Caco-2 (cell line): ENCODE results near the gene APOM. TPM values are rescaled to one million over a fixed set of nuclear protein-coding genes. Genes with fewer than 3 reads are reported as not detected.

Experiments
- BruUV-seq: library from RNA; stranded (reverse); fragments of 400-500 nt; replicated peaks from 2 replicates; lab custom pipeline; 2021; lab: Mats Ljungman, UMichigan
- CTCF ChIA-PET: fragments of 300-600 bp; sonication (Branson Sonifier 250); formaldehyde crosslinking; loops from one replicate; lab custom pipeline; 2022; ENCODE audit warnings: antibody characterized with exemption; lab: Charles Lee
- POLR2A ChIA-PET: fragments of 300-600 bp; sonication (Branson Sonifier 250); formaldehyde crosslinking; loops from one replicate; lab custom pipeline; 2022; ENCODE audit warnings: antibody characterized with exemption; lab: Charles Lee
- DNase-seq, 2 experiments: peaks; one replicate each; pipeline versions ENCODE4 v3.0.0 to v3.0.0-alpha.2; 2020 to 2022
- H3K27me3 ChIP-seq: replicated peaks from 2 replicates; pipeline ENCODE4 v1.6.0; 2011; ENCODE audit warnings: low read length; ENCODE audit not compliant: control insufficient read depth, insufficient read depth
- H3K36me3 ChIP-seq: 2 replicates; pipeline ENCODE4 v1.5.1; 2011; ENCODE audit warnings: low read length; ENCODE audit not compliant: control insufficient read depth, insufficient read depth
- H3K4me1 ChIP-seq: fragments of 250-450 bp; sonication (Bioruptor Pico); 2 replicates; pipeline ENCODE4 v1.5.1; 2020; ENCODE audit warnings: mild to moderate bottlenecking
- H3K4me3 ChIP-seq: 2 replicates; pipeline ENCODE4 v1.5.1; 2011; ENCODE audit warnings: low read depth, mild to moderate bottlenecking, control low read depth, low read length
- H3K9me3 ChIP-seq: fragments of 250-450 bp; sonication (Bioruptor Pico); 2 replicates; pipeline ENCODE4 v1.5.1; 2020; ENCODE audit warnings: mild to moderate bottlenecking, moderate library complexity
- H3K27ac Mint-ChIP-seq: one replicate; pipeline ENCODE4 v1.8.0; 2022; ENCODE audit warnings: mixed read lengths; ENCODE audit not compliant: unreplicated experiment
- H3K27me3 Mint-ChIP-seq: one replicate; pipeline ENCODE4 v1.8.0; 2022; ENCODE audit warnings: mixed read lengths; ENCODE audit not compliant: insufficient read depth, unreplicated experiment
- H3K36me3 Mint-ChIP-seq: one replicate; pipeline ENCODE4 v1.8.0; 2022; ENCODE audit warnings: mild to moderate bottlenecking, mixed read lengths; ENCODE audit not compliant: insufficient read depth, unreplicated experiment
- H3K4me1 Mint-ChIP-seq: one replicate; pipeline ENCODE4 v1.8.0; 2022; ENCODE audit warnings: low read depth, mixed read lengths; ENCODE audit not compliant: unreplicated experiment
- H3K4me3 Mint-ChIP-seq: one replicate; pipeline ENCODE4 v1.8.0; 2022; ENCODE audit warnings: mild to moderate bottlenecking, moderate library complexity, mixed read lengths; ENCODE audit not compliant: unreplicated experiment
- H3K9me3 Mint-ChIP-seq: one replicate; pipeline ENCODE4 v1.8.0; 2022; ENCODE audit warnings: mixed read lengths; ENCODE audit not compliant: unreplicated experiment
- CTCF ChIP-seq, 2 experiments: fragments of 200-600 bp in 1 of 2; IDR thresholded peaks; 1 replicate in 1 of 2; 2 replicates in 1 of 2; pipeline versions ENCODE4 v1.5.1 to v1.8.0; 2011 to 2022; ENCODE audit warnings: antibody characterized with exemption in 1 of 2, control low read depth in 1 of 2, inconsistent platforms in 1 of 2, low read depth in 1 of 2, low read length in 1 of 2, mild to moderate bottlenecking in 1 of 2, moderate library complexity in 1 of 2; ENCODE audit not compliant: insufficient read depth in 1 of 2, severe bottlenecking in 1 of 2, unreplicated experiment in 1 of 2
- intact Hi-C: fragments of 100-400 bp; cut with micrococcal nuclease; formaldehyde crosslinking; loops from one replicate; pipeline ENCODE4 v1.10.0; 2022; ENCODE audit not compliant: unreplicated experiment
- total RNA-seq: library from RNA; stranded (reverse); gene quantifications from 2 replicates; pipeline ENCODE4 v1.2.3, GENCODE V29; 2022

APOM gene
- total RNA-seq, 1 experiment from 2014 or later: 15.8 TPM

GRCh38 chr6:31640612-31641011 is 15.1 kb upstream of the APOM start:
- no peak for DNase-seq
- Mint-ChIP-seq H3K27me3 (no peaks in the 10 kb centered on the region), H3K36me3 (peaks cover 87% of the 10 kb centered on the region), H3K9me3 (no peaks in the 10 kb centered on the region), H3K4me3 (no peak overlapping the region), H3K4me1 (no peaks in the 10 kb centered on the region), H3K27ac (no peak overlapping the region)
- Histone ChIP-seq H3K27me3 (no peaks in the 10 kb centered on the region), H3K4me1 (no peaks in the 10 kb centered on the region), H3K4me3 (no peak overlapping the region), H3K36me3 (peaks cover 8% of the 10 kb centered on the region), H3K9me3 (no peaks in the 10 kb centered on the region)
- no peak for TF ChIP-seq CTCF (IDR thresholded peaks at IDR 0.05; ENCODE audit: insufficient read depth in 1 of 2, low read depth in 1 of 2, low read length in 1 of 2, severe bottlenecking in 1 of 2, unreplicated experiment in 1 of 2)
- ChIA-PET CTCF (no interaction called here), POLR2A (no interaction called here)
- intact Hi-C loops: no loop called here
- BruUV-seq: TSS peak; percentile 76

- ChIA-PET POLR2A (no interaction called here), CTCF (no interaction called here)
- DNase-seq: no peak
- Histone ChIP-seq H3K9me3 (no peaks in the 10 kb centered on the region), H3K4me1 (no peaks in the 10 kb centered on the region), H3K4me3 (no peak overlapping the region), H3K27me3 (no peaks in the 10 kb centered on the region), H3K36me3 (peaks cover 8% of the 10 kb centered on the region)
- no peak overlapping the region for H3K27ac Mint-ChIP-seq
- H3K4me3 Mint-ChIP-seq: no peak overlapping the region
- no peaks in the 10 kb centered on the region for H3K27me3 Mint-ChIP-seq
- TF ChIP-seq CTCF (IDR thresholded peaks at IDR 0.05; ENCODE audit: insufficient read depth in 1 of 2, low read depth in 1 of 2, low read length in 1 of 2, severe bottlenecking in 1 of 2, unreplicated experiment in 1 of 2): no peak
- H3K36me3 Mint-ChIP-seq: peaks cover 81% of the 10 kb centered on the region
- no peaks in the 10 kb centered on the region for H3K4me1 Mint-ChIP-seq
- intact Hi-C loops: no loop called here
- no TSS peak for BruUV-seq
- H3K9me3 Mint-ChIP-seq: no peaks in the 10 kb centered on the region
These were observed 14.3 kb upstream of the APOM start for GRCh38 chr6:31641370-31641769.

- Mint-ChIP-seq H3K9me3 (no peaks in the 10 kb centered on the region), H3K27me3 (no peaks in the 10 kb centered on the region), H3K27ac (no peak overlapping the region), H3K4me3 (no peak overlapping the region), H3K4me1 (no peaks in the 10 kb centered on the region), H3K36me3 (peaks cover 76% of the 10 kb centered on the region)
- no peaks in the 10 kb centered on the region for H3K9me3 ChIP-seq
- DNase-seq: no peak
- TF ChIP-seq CTCF (IDR thresholded peaks at IDR 0.05; ENCODE audit: insufficient read depth in 1 of 2, low read depth in 1 of 2, low read length in 1 of 2, severe bottlenecking in 1 of 2, unreplicated experiment in 1 of 2): no peak
- H3K27me3 ChIP-seq: no peaks in the 10 kb centered on the region
- intact Hi-C loops: no loop called here
- H3K4me1 ChIP-seq: no peaks in the 10 kb centered on the region
- peaks cover 10% of the 10 kb centered on the region for H3K36me3 ChIP-seq
- BruUV-seq: no TSS peak
- POLR2A ChIA-PET: interaction anchor here (0.6 kb wide), 1 partner anchor 18 kb away, joined by 4 read pairs; no protein-coding TSS in a partner anchor
- no peak overlapping the region for H3K4me3 ChIP-seq
- CTCF ChIA-PET: no interaction called here
These were observed 12.7 kb upstream of the APOM start for GRCh38 chr6:31642798-31643570.
